Measurements from ENCODE around the gene CSF1.

CSF1 gene

DNA sequence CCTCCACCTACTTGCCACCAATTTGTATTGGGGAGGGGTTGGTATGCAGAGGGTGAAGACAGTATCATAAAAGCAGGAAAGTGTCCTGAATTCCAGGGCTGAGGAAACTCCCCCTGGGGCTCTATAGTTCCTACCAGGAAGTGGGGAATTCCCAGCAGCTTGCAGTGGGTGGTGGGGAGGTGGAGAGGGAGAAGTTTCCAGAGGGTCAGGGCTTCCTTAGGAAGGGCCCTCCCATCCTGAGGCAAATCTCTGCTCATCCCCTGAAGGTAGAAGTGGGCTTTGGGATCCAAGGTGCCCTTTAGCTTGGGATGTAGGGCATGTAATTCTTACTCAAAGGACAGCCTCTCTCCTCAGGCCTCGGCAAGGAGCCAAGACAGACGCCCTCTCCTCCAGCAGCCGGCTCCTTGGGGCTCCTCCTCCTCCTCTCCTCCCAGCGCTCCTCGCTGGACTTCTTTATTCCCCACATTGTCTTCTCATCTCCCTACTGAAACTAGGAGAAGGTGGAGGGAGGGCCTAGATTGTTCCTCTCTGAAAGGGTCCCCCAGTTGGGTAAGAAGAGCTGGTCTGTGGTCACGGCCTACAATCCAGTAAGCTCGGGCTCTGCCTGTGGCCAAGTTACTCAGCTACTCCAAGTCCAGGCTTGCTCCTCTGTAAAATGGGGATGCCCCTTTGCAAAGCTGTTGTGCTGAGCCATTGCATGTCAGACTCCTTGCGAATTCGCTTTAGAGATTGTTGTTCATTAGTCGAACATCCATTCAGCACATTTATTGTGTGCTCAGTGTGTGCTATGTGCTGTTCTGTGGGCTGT, 17.9 kb upstream of the CSF1 start:
- Histone ChIP-seq H3K9me3 (ENCODE audit: insufficient read depth, low read length) (no peaks in the 10 kb centered on the region), H3K4me3 (ENCODE audit: low read length) (no peak overlapping the region), H3K4me1 (ENCODE audit: low read length) (peaks cover 39% of the 10 kb centered on the region), H3K4me2 (ENCODE audit: low read length) (no peak overlapping the region), H3K79me2 (ENCODE audit: low read length) (no peaks in the 10 kb centered on the region), H3K9ac (ENCODE audit: low read length) (no peak overlapping the region), H3K36me3 (replicated peaks; ENCODE audit: low read depth, low read length) (no peaks in the 10 kb centered on the region), H2AFZ (ENCODE audit: low read depth, low read length) (no peak overlapping the region), H3K27me3 (ENCODE audit: low read depth, low read length) (no peaks in the 10 kb centered on the region), H4K20me1 (ENCODE audit: insufficient read depth, low read length) (no peaks in the 10 kb centered on the region), H3K27ac (ENCODE audit: low read length) (no peak overlapping the region)
- no peak for TF ChIP-seq EZH2phosphoT487 (IDR thresholded peaks at IDR 0.05; ENCODE audit: low read depth)
- TF ChIP-seq, protein P1, sequence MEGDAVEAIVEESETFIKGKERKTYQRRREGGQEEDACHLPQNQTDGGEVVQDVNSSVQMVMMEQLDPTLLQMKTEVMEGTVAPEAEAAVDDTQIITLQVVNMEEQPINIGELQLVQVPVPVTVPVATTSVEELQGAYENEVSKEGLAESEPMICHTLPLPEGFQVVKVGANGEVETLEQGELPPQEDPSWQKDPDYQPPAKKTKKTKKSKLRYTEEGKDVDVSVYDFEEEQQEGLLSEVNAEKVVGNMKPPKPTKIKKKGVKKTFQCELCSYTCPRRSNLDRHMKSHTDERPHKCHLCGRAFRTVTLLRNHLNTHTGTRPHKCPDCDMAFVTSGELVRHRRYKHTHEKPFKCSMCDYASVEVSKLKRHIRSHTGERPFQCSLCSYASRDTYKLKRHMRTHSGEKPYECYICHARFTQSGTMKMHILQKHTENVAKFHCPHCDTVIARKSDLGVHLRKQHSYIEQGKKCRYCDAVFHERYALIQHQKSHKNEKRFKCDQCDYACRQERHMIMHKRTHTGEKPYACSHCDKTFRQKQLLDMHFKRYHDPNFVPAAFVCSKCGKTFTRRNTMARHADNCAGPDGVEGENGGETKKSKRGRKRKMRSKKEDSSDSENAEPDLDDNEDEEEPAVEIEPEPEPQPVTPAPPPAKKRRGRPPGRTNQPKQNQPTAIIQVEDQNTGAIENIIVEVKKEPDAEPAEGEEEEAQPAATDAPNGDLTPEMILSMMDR (IDR thresholded peaks at IDR 0.05; ENCODE audit: low read depth, low read length): no peak

- Histone ChIP-seq H3K36me3 (replicated peaks; ENCODE audit: low read depth, low read length) (no peaks in the 10 kb centered on the region), H3K4me2 (ENCODE audit: low read length) (no peak overlapping the region), H3K27ac (ENCODE audit: low read length) (no peak overlapping the region), H3K9ac (ENCODE audit: low read length) (no peak overlapping the region), H3K79me2 (ENCODE audit: low read length) (no peaks in the 10 kb centered on the region), H3K4me3 (ENCODE audit: low read length) (no peak overlapping the region), H3K4me1 (ENCODE audit: low read length) (peaks cover 32% of the 10 kb centered on the region), H3K27me3 (ENCODE audit: low read depth, low read length) (no peaks in the 10 kb centered on the region), H4K20me1 (ENCODE audit: insufficient read depth, low read length) (no peaks in the 10 kb centered on the region), H3K9me3 (ENCODE audit: insufficient read depth, low read length) (no peaks in the 10 kb centered on the region), H2AFZ (ENCODE audit: low read depth, low read length) (no peak overlapping the region)
- no peak for TF ChIP-seq EZH2phosphoT487 (IDR thresholded peaks at IDR 0.05; ENCODE audit: low read depth)
- TF ChIP-seq, protein P1 (IDR thresholded peaks at IDR 0.05; ENCODE audit: low read depth, low read length): no peak
Observed at GRCh38 chr1:109893532-109894171, 17.0 kb upstream of the CSF1 start.

DNA sequence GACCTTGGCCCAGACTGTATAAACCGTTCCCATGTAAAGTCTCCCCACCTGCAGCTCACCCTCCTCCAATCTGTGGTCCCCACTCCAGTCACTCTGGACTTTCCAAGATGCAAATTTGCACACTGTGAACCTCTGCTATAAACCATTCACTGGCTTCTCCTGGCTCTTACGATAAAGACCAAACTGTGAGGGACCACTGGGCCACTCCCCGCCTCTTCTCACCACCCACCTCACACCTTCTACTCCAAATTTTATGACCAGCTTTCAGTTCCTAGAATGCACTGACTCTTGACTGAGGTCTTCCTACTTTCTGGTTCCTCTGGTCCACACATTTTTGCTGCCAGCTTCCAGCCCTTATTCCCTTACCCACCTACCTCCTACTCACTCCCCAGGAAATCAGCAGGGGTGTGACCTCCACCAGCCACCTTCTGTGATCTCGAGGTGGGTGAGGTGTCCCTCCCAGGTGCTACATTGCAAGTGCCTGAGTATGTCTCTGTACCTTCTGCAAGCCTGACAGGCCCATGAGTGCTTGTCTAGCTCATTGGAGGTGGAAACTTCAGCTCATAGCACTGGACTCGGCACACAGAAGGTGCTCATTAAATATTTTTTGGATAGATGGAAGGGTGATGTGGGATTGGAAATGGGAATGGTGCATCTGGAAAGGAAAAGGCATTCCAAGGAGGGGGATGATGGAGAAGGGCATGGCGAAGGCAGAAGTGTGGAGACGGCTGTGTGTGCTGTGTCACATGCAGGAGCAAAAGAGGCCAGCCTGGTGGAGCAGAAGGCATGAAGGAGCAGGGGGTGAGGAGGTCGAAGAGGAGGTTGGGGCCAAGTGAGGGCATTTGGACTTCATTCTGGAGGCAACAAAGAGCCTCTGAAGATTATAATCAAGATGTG, 15.6 kb upstream of the CSF1 start:
- no peak for TF ChIP-seq EZH2phosphoT487 (IDR thresholded peaks at IDR 0.05; ENCODE audit: low read depth)
- TF ChIP-seq, protein P1 (IDR thresholded peaks at IDR 0.05; ENCODE audit: low read depth, low read length): no peak
- Histone ChIP-seq H3K9ac (ENCODE audit: low read length) (no peak overlapping the region), H3K36me3 (replicated peaks; ENCODE audit: low read depth, low read length) (no peaks in the 10 kb centered on the region), H2AFZ (ENCODE audit: low read depth, low read length) (no peak overlapping the region), H3K79me2 (ENCODE audit: low read length) (no peaks in the 10 kb centered on the region), H3K27ac (ENCODE audit: low read length) (no peak overlapping the region), H3K4me2 (ENCODE audit: low read length) (peak overlapping the region; percentile 40), H3K9me3 (ENCODE audit: insufficient read depth, low read length) (no peaks in the 10 kb centered on the region), H3K27me3 (ENCODE audit: low read depth, low read length) (no peaks in the 10 kb centered on the region), H3K4me3 (ENCODE audit: low read length) (no peak overlapping the region), H3K4me1 (ENCODE audit: low read length) (peaks cover 32% of the 10 kb centered on the region), H4K20me1 (ENCODE audit: insufficient read depth, low read length) (no peaks in the 10 kb centered on the region)
